IMR-90 (cell line): ENCODE data around the gene MRPS21.

ENCODE experiments used
- CTCF ChIP-seq: conservative IDR thresholded peaks from 2 replicates; pipeline ENCODE4 v1.5.1; 2012; ENCODE audit warnings: mild to moderate bottlenecking, low read depth, low read length, improper control_type of control experiment
- POLR2A ChIP-seq: IDR thresholded peaks from 2 replicates; pipeline ENCODE4 v1.6.1; 2012; ENCODE audit warnings: mild to moderate bottlenecking, low read depth, low read length
- RCOR1 ChIP-seq: IDR thresholded peaks from 2 replicates; pipeline ENCODE4 v1.6.1; 2012; ENCODE audit warnings: mild to moderate bottlenecking, low read length, improper control_type of control experiment; ENCODE audit not compliant: insufficient replicate concordance

GRCh38 chr1:150302338-150302737, 8.7 kb downstream of the MRPS21 start:
- no peak for TF ChIP-seq POLR2A
- TF ChIP-seq RCOR1: no peak
- TF ChIP-seq CTCF: no peak
